K562 (cell line): ENCODE measurements around the gene WDR72. TPM values are rescaled to one million over a fixed set of nuclear protein-coding genes. Genes with fewer than 3 reads are reported as not detected.

Source experiments
- ATAC-seq: fragments of 200-7000 bp; cut with Tn5 transposase; 3 replicates; pipeline ENCODE4 v1.9.1; 2020; ENCODE audit warnings: moderate library complexity
- BruUV-seq: library from RNA; stranded (reverse); fragments of 400-500 nt; replicated peaks from 2 replicates; lab custom pipeline; 2021; lab: Mats Ljungman, UMichigan
- CTCF ChIA-PET: fragments of 300-600 bp; formaldehyde crosslinking; extraction: SDS; loops from one replicate; lab custom pipeline; 2021; ENCODE audit warnings: low intra/inter-chr PET ratio; lab: Yijun Ruan, JAX
- POLR2A ChIA-PET: fragments of 300-600, 350-650 bp; sonication (Branson Sonifier 250); formaldehyde crosslinking; extraction: SDS; loops from one replicate; lab custom pipeline; 2021; ENCODE audit warnings: antibody characterized with exemption, inconsistent platforms; lab: Yijun Ruan, JAX
- DNase-seq, 4 experiments: peaks; one replicate each; pipeline versions ENCODE4 v3.0.0 to v3.0.0-alpha.2; 2011 to 2018; ENCODE audit warnings: low spot score in 3 of 4, mixed read lengths in 3 of 4; ENCODE audit errors: extremely low read depth in 1 of 4
- FAIRE-seq: peaks from 2 replicates; lab custom pipeline; 2011; peaks lifted over from hg19 to GRCh38; lab: Jason Lieb, UNC
- H2AFZ ChIP-seq: 2 replicates; pipeline ENCODE4 v1.6.0; 2011; ENCODE audit warnings: low read depth, low read length, control low read depth, inconsistent platforms
- H3K27ac ChIP-seq: fragments of 200-600 bp; 3 replicates; pipeline ENCODE4 v1.8.0; 2011; ENCODE audit warnings: low read depth, mild to moderate bottlenecking, control low read depth, inconsistent platforms, low read length, moderate library complexity, mixed read lengths; ENCODE audit errors: extremely low read depth
- H3K27me3 ChIP-seq, 2 experiments: fragments of 300-600 bp in 1 of 2; 2 replicates in 1 of 2; 3 replicates in 1 of 2; pipeline versions ENCODE4 v1.6.0 to v1.8.0; 2011; ENCODE audit warnings: inconsistent platforms in 2 of 2, low read length in 2 of 2, mild to moderate bottlenecking in 1 of 2, mixed read lengths in 1 of 2, moderate library complexity in 1 of 2; ENCODE audit not compliant: control insufficient read depth in 2 of 2, insufficient read depth in 2 of 2
- H3K36me3 ChIP-seq: fragments of 300-600 bp; 3 replicates; pipeline ENCODE4 v1.8.0; 2011; ENCODE audit warnings: mild to moderate bottlenecking, low read length, inconsistent platforms; ENCODE audit not compliant: control insufficient read depth, insufficient read depth
- H3K4me1 ChIP-seq, 2 experiments: fragments of 200-600 bp in 1 of 2; replicated peaks in 1 of 2; 2 replicates in 1 of 2; 3 replicates in 1 of 2; pipeline versions ENCODE4 v1.5.1 to v1.8.0; 2011; ENCODE audit warnings: inconsistent platforms in 2 of 2, low read length in 2 of 2, mild to moderate bottlenecking in 1 of 2, mixed read lengths in 1 of 2, moderate library complexity in 1 of 2; ENCODE audit not compliant: control insufficient read depth in 2 of 2, insufficient read depth in 2 of 2
- H3K4me2 ChIP-seq: 2 replicates; pipeline ENCODE4 v1.6.1; 2011; ENCODE audit warnings: low read length, control low read depth, inconsistent platforms, mixed read lengths; ENCODE audit not compliant: insufficient read depth
- H3K4me3 ChIP-seq: fragments of 200-600 bp; sonication (generic), shearing (Covaris generic); 2 replicates; pipeline ENCODE4 v1.5.1; 2016; ENCODE audit warnings: control low read depth, inconsistent platforms
- H3K79me2 ChIP-seq: fragments of 200-600 bp; 3 replicates; pipeline ENCODE4 v1.8.0; 2011; ENCODE audit warnings: low read length, inconsistent platforms; ENCODE audit not compliant: control insufficient read depth, insufficient read depth
- H3K9ac ChIP-seq, 2 experiments: 2 replicates each; pipeline versions ENCODE4 v1.6.0 to v1.6.1; 2011; ENCODE audit warnings: low read depth in 2 of 2, low read length in 2 of 2, control low read depth in 1 of 2, inconsistent platforms in 1 of 2, mild to moderate bottlenecking in 1 of 2, mixed read lengths in 1 of 2; ENCODE audit not compliant: insufficient read depth in 1 of 2
- H3K9me1 ChIP-seq: one replicate; pipeline ENCODE4 v1.6.0; 2011; ENCODE audit warnings: inconsistent platforms, mild to moderate bottlenecking, low read length, moderate library complexity; ENCODE audit not compliant: control insufficient read depth, insufficient read depth
- H3K9me3 ChIP-seq: replicated peaks from 2 replicates; pipeline ENCODE4 v1.5.1; 2011; ENCODE audit warnings: low read depth, low read length, inconsistent platforms; ENCODE audit not compliant: control insufficient read depth, insufficient read depth
- H4K20me1 ChIP-seq: replicated peaks from 2 replicates; pipeline ENCODE4 v1.6.1; 2011; ENCODE audit warnings: low read length, inconsistent platforms, mixed read lengths; ENCODE audit not compliant: control insufficient read depth, insufficient read depth
- CCAR2 ChIP-seq: fragments of 200-400 bp; formaldehyde crosslinking; IDR thresholded peaks from 2 replicates; pipeline ENCODE4 v1.6.1; 2017; ENCODE audit warnings: mild to moderate bottlenecking, low read depth, low read length
- CHAMP1 ChIP-seq: fragments of 450-650 bp; IDR thresholded peaks from 2 replicates; pipeline ENCODE4 v1.6.1; 2016; ENCODE audit warnings: mild to moderate bottlenecking
- ETS2 ChIP-seq: IDR thresholded peaks from 2 replicates; pipeline ENCODE4 v1.6.1; 2016; ENCODE audit warnings: borderline replicate concordance, missing genetic modification characterization, mild to moderate bottlenecking, moderate library complexity, missing compliant biosample characterization; ENCODE audit not compliant: poor library complexity, severe bottlenecking
- HLTF ChIP-seq: fragments of 450-650 bp; IDR thresholded peaks from 2 replicates; pipeline ENCODE4 v1.6.1; 2016
- HNRNPLL ChIP-seq: fragments of 200-400 bp; formaldehyde crosslinking; IDR thresholded peaks from 2 replicates; pipeline ENCODE4 v1.6.1; 2017; ENCODE audit warnings: low read length, low read depth, mild to moderate bottlenecking; ENCODE audit not compliant: poor library complexity, severe bottlenecking
- KDM5B ChIP-seq: fragments of 200-600 bp; sonication (generic); IDR thresholded peaks from 2 replicates; pipeline ENCODE4 v1.6.1; 2012; ENCODE audit warnings: low read depth, mild to moderate bottlenecking, moderate library complexity, low read length, control low read depth, inconsistent platforms; ENCODE audit not compliant: insufficient replicate concordance
- L3MBTL2 ChIP-seq: fragments of 450-650 bp; IDR thresholded peaks from 2 replicates; pipeline ENCODE4 v1.6.1; 2016; ENCODE audit warnings: mild to moderate bottlenecking, moderate library complexity
- MAFK ChIP-seq: IDR thresholded peaks from 2 replicates; pipeline ENCODE4 v1.6.1; 2011; ENCODE audit warnings: low read length, improper control_type of control experiment
- RAD21 ChIP-seq, 2 experiments: fragments of 250-450 bp in 1 of 2; fragments of 450-650 bp in 1 of 2; sonication (Bioruptor Pico) in 1 of 2; formaldehyde crosslinking in 1 of 2; IDR thresholded peaks in 1 of 2; conservative IDR thresholded peaks in 1 of 2; 2 replicates each; pipeline versions ENCODE4 v1.4.0 to v1.8.0; 2020 to 2022; ENCODE audit warnings: mild to moderate bottlenecking in 2 of 2, moderate library complexity in 1 of 2
- RNF2 ChIP-seq: sonication (generic); IDR thresholded peaks from 2 replicates; pipeline ENCODE4 v1.6.1; 2016
- SAP30 ChIP-seq: fragments of 200-600 bp; sonication (generic); IDR thresholded peaks from 2 replicates; pipeline ENCODE4 v1.6.1; 2012; ENCODE audit warnings: borderline replicate concordance, low read depth, mild to moderate bottlenecking, moderate library complexity, low read length, control low read depth, inconsistent platforms; ENCODE audit not compliant: insufficient read depth, poor library complexity, severe bottlenecking
- SFPQ ChIP-seq: fragments of 200-400 bp; formaldehyde crosslinking; IDR thresholded peaks from 2 replicates; pipeline ENCODE4 v1.6.1; 2017; ENCODE audit warnings: mild to moderate bottlenecking, low read depth, low read length, moderate library complexity
- SP1 ChIP-seq: sonication (generic); formaldehyde crosslinking; IDR thresholded peaks from 2 replicates; pipeline ENCODE4 v1.8.1; 2022; ENCODE audit warnings: mild to moderate bottlenecking, missing genetic modification reagents
- ZBTB17 ChIP-seq: fragments of 450-650 bp; formaldehyde crosslinking; IDR thresholded peaks from 2 replicates; pipeline ENCODE4 v1.4.0; 2020; ENCODE audit warnings: mild to moderate bottlenecking
- ZBTB26 ChIP-seq: fragments of 450-650 bp; formaldehyde crosslinking; IDR thresholded peaks from 2 replicates; pipeline ENCODE4 v1.4.0; 2022; ENCODE audit warnings: missing genetic modification characterization
- ZNF12 ChIP-seq: sonication (generic); formaldehyde crosslinking; IDR thresholded peaks from 2 replicates; pipeline ENCODE4 v1.4.0; 2020; ENCODE audit warnings: mild to moderate bottlenecking, missing genetic modification reagents
- ZNF134 ChIP-seq: fragments of 250-450 bp; sonication (Bioruptor Pico); conservative IDR thresholded peaks from 2 replicates; pipeline ENCODE4 v1.4.0; 2020
- ZNF75A ChIP-seq: fragments of 450-650 bp; formaldehyde crosslinking; IDR thresholded peaks from 2 replicates; pipeline ENCODE4 v1.4.0; 2020; ENCODE audit warnings: mild to moderate bottlenecking
- WGBS: fragments of 100-300 bp; shearing (Covaris generic); methylation state at CpG from one replicate; pipeline ENCODE4 v1.1.6; 2016; ENCODE audit warnings: low coverage, mixed read lengths; ENCODE audit not compliant: insufficient coverage; ENCODE audit errors: missing lambda C conversion rate; 5-methylcytosine and 5-hydroxymethylcytosine counted together
- in situ Hi-C: fragments of 300-500 bp; cut with MboI; formaldehyde crosslinking; loops from 4 replicates; pipeline ENCODE4 v1.15.0; 2018; ENCODE audit warnings: inconsistent platforms, mixed read lengths
- intact Hi-C: fragments of 100-400 bp; cut with micrococcal nuclease; formaldehyde crosslinking; loops from 2 replicates; pipeline ENCODE4 v1.14.2; 2022
- polyA plus RNA-seq, 8 experiments: library from polyadenylated mRNA; depleted of rRNA in 4 of 8; stranded (reverse) in 5 of 8; unstranded in 3 of 8; fragments of >200 nt; fragmentation: Nextera tagmentation in 2 of 8; fragmentation: Illumina TruSeq in 1 of 8; extraction: Ambion mirVana in 2 of 8; extraction: Trizol in 1 of 8; gene quantifications; 2 replicates each; pipeline versions ENCODE4 v1.2.1 to v1.2.3, GENCODE V29; 2011 to 2014; ENCODE audit warnings: inconsistent platforms in 1 of 8, missing spikeins in 1 of 8
- total RNA-seq, 7 experiments: library from RNA; depleted of rRNA in 6 of 7; stranded (reverse); fragments of >200 nt in 6 of 7; fragmentation: Illumina TruSeq in 2 of 7; extraction: Trizol in 2 of 7; gene quantifications; 2 replicates each; pipeline versions ENCODE4 v1.2.1 to v1.2.3, GENCODE V29; 2011 to 2021; ENCODE audit warnings: low replicate concordance in 1 of 7

WDR72 gene
- total and polyA plus RNA-seq, 9 of the 15 experiments (the other 6 are each of a cell fraction or from before 2014, with no cell fraction given) = 0.01 TPM; not detected in 8

- Histone ChIP-seq H2AFZ (no peak overlapping the region), H3K79me2 (no peaks in the 10 kb centered on the region), H3K36me3 (no peaks in the 10 kb centered on the region), H4K20me1 (no peaks in the 10 kb centered on the region), H3K9me1 (no peaks in the 10 kb centered on the region), H3K9me3 (no peaks in the 10 kb centered on the region), H3K9ac (no peak overlapping the region), H3K27ac (no peak overlapping the region), H3K4me2 (no peak overlapping the region), H3K4me3 (no peak overlapping the region), H3K4me1 (no peaks in the 10 kb centered on the region), H3K27me3 (no peaks in the 10 kb centered on the region)
- TF ChIP-seq CCAR2 = no peak
- no peak for TF ChIP-seq SAP30
- no peak for TF ChIP-seq HLTF
- TF ChIP-seq ZBTB17 (CRISPR knock-in tag) = no peak
- TF ChIP-seq RAD21 (CRISPR knock-in tag; conservative IDR thresholded peaks at IDR 0.05 in 1 of 2, IDR thresholded peaks at IDR 0.05 in 1 of 2) = no peak
- TF ChIP-seq ZNF12 (CRISPR knock-in tag) = no peak
- TF ChIP-seq ZBTB26 (CRISPR knock-in tag) = no peak
- no peak for TF ChIP-seq L3MBTL2
- no peak for TF ChIP-seq CHAMP1
- TF ChIP-seq MAFK = no peak
- no peak for TF ChIP-seq RNF2
- TF ChIP-seq SP1 (CRISPR knock-in tag) = no peak
- TF ChIP-seq KDM5B = no peak
- TF ChIP-seq HNRNPLL = no peak
- no peak for TF ChIP-seq ETS2
- no peak for TF ChIP-seq ZNF75A (CRISPR knock-in tag)
- no peak for TF ChIP-seq ZNF134
- no peak for TF ChIP-seq SFPQ
- ATAC-seq (no peak), DNase-seq (no peak), FAIRE-seq (no peak)
- BruUV-seq = no TSS peak
- intact Hi-C loops (no loop called here), in situ Hi-C loops (no loop called here)
- ChIA-PET POLR2A (no interaction called here), CTCF (no interaction called here)
- WGBS = 0% methylated on average over 3 of the region's 3 CpGs
These were observed 209.7 kb downstream of the WDR72 start for GRCh38 chr15:53549697-53550305.
